ENCODE measurements around the gene TOMM22. TPM values are rescaled to one million over a fixed set of nuclear protein-coding genes. Genes with fewer than 3 reads are reported as not detected.

TOMM22 gene
- total RNA-seq, 1 experiment from 2014 or later: 71.5 TPM

GRCh38 chr22:38652859-38653258, 28.9 kb upstream of the TOMM22 start:
- no TSS peak for BruUV-seq (replicated peaks)
- peaks cover 15% of the 10 kb centered on the region for H3K36me3 Mint-ChIP-seq (ENCODE audit: insufficient read depth, unreplicated experiment)

GRCh38 chr22:38653741-38654140, 28.0 kb upstream of the TOMM22 start:
- ChIA-PET CTCF (interaction anchor here (0.6 kb wide), 1 partner anchor 24 kb away, joined by 4 read pairs; no protein-coding TSS in a partner anchor), POLR2A (no interaction called here)
- DNase-seq (ENCODE audit: unreplicated experiment): no peak

More at GRCh38 chr22:38652859-38653258, 28.9 kb upstream of the TOMM22 start:
- no peak for TF ChIP-seq CTCF (IDR thresholded peaks at IDR 0.05; ENCODE audit: unreplicated experiment)
- Mint-ChIP-seq H3K4me1 (ENCODE audit: insufficient read depth, unreplicated experiment) (no peaks in the 10 kb centered on the region), H3K27me3 (ENCODE audit: insufficient read depth, unreplicated experiment) (no peaks in the 10 kb centered on the region), H3K27ac (ENCODE audit: low read depth, unreplicated experiment) (no peak overlapping the region), H3K9me3 (ENCODE audit: unreplicated experiment) (no peaks in the 10 kb centered on the region), H3K4me3 (ENCODE audit: unreplicated experiment) (no peak overlapping the region)
- no peak for DNase-seq (ENCODE audit: unreplicated experiment)
- intact Hi-C loops (cut with micrococcal nuclease): loop anchor here (10.0 kb wide), 1 partner anchor 148 kb away; the partner anchor contains the start of gene DDX17
- ChIA-PET CTCF (interaction anchor here (0.6 kb wide), 1 partner anchor 117 kb away, joined by 3 read pairs; no protein-coding TSS in a partner anchor), POLR2A (interaction anchor here (0.5 to 1.3 kb wide), 3 partner anchors 29 to 150 kb away, joined by 3 to 5 read pairs (median 3); partner anchors contain the start of gene TOMM22)

GRCh38 chr22:38655519-38656255, 26.1 kb upstream of the TOMM22 start:
- Mint-ChIP-seq H3K27me3 (ENCODE audit: insufficient read depth, unreplicated experiment) (no peaks in the 10 kb centered on the region), H3K27ac (ENCODE audit: low read depth, unreplicated experiment) (peak overlapping the region; percentile 100), H3K4me1 (ENCODE audit: insufficient read depth, unreplicated experiment) (no peaks in the 10 kb centered on the region), H3K9me3 (ENCODE audit: unreplicated experiment) (no peaks in the 10 kb centered on the region), H3K36me3 (ENCODE audit: insufficient read depth, unreplicated experiment) (peaks cover 11% of the 10 kb centered on the region), H3K4me3 (ENCODE audit: unreplicated experiment) (peak overlapping the region; percentile 93)
- ChIA-PET POLR2A (interaction anchor here (0.8 to 2.6 kb wide), 4 partner anchors 26 to 51 kb away, joined by 4 to 26 read pairs (median 14); partner anchors contain the start of genes GTPBP1, JOSD1 and TOMM22), CTCF (no interaction called here)
- TF ChIP-seq CTCF (IDR thresholded peaks at IDR 0.05; ENCODE audit: unreplicated experiment): no peak
- intact Hi-C loops (cut with micrococcal nuclease): loop anchor here (2.0 to 10.0 kb wide), 2 partner anchors 51 to 151 kb away; partner anchors contain the start of gene DDX17
- DNase-seq (ENCODE audit: unreplicated experiment): no peak
- TSS peak; percentile 88 for BruUV-seq (replicated peaks)

More at GRCh38 chr22:38653741-38654140, 28.0 kb upstream of the TOMM22 start:
- Mint-ChIP-seq H3K36me3 (ENCODE audit: insufficient read depth, unreplicated experiment) (peaks cover 15% of the 10 kb centered on the region), H3K4me1 (ENCODE audit: insufficient read depth, unreplicated experiment) (no peaks in the 10 kb centered on the region), H3K9me3 (ENCODE audit: unreplicated experiment) (no peaks in the 10 kb centered on the region), H3K27ac (ENCODE audit: low read depth, unreplicated experiment) (no peak overlapping the region), H3K27me3 (ENCODE audit: insufficient read depth, unreplicated experiment) (no peaks in the 10 kb centered on the region), H3K4me3 (ENCODE audit: unreplicated experiment) (no peak overlapping the region)
- BruUV-seq (replicated peaks): no TSS peak
- intact Hi-C loops (cut with micrococcal nuclease): loop anchor here (10.0 kb wide), 1 partner anchor 149 kb away; the partner anchor contains the start of gene DDX17
- TF ChIP-seq CTCF (IDR thresholded peaks at IDR 0.05; ENCODE audit: unreplicated experiment): no peak

All from MCF 10A (cell line).